Measurements from ENCODE around the gene GHRH.
A peak's percentile ranks its signal among the peaks of the same experiment; 100 is the strongest.

GHRH gene

GRCh38 chr20:37290158-37290810 lies 28.7 kb upstream of the GHRH start:
- DNase-seq = no peak

GRCh38 chr20:37288091-37288490 lies 26.5 kb upstream of the GHRH start:
- DNase-seq = no peak

- DNase-seq = no peak
These were observed 24.2 kb upstream of the GHRH start for GRCh38 chr20:37285664-37286374.

GRCh38 chr20:37284691-37285161 lies 23.1 kb upstream of the GHRH start:
- DNase-seq = no peak

- no peak for DNase-seq
These were observed 22.0 kb upstream of the GHRH start for GRCh38 chr20:37283530-37284195.

- no peak for DNase-seq
These were observed 20.9 kb upstream of the GHRH start for GRCh38 chr20:37282556-37282955.

GRCh38 chr20:37280403-37280802 lies 18.8 kb upstream of the GHRH start:
- DNase-seq = no peak

- no peak for DNase-seq
These were observed 18.2 kb upstream of the GHRH start for GRCh38 chr20:37279820-37280219.

- no peak for DNase-seq
These were observed 17.5 kb upstream of the GHRH start for GRCh38 chr20:37278966-37279590.

GRCh38 chr20:37277253-37277593 lies 15.6 kb upstream of the GHRH start:
- DNase-seq = no peak

GRCh38 chr20:37276494-37277252 lies 15.1 kb upstream of the GHRH start:
- peak in 1 of 2 donors; percentile 41 for DNase-seq

GRCh38 chr20:37274851-37275524 lies 13.4 kb upstream of the GHRH start:
- no peak for DNase-seq

- no peak for DNase-seq
These were observed 12.4 kb upstream of the GHRH start for GRCh38 chr20:37273988-37274387.

- no peak for DNase-seq
These were observed 9.8 kb upstream of the GHRH start for GRCh38 chr20:37271421-37271768.

GRCh38 chr20:37270576-37271420 lies 9.2 kb upstream of the GHRH start:
- DNase-seq = peak; percentile 29 to 74

- DNase-seq = no peak
These were observed 6.2 kb upstream of the GHRH start for GRCh38 chr20:37267667-37268313.

GRCh38 chr20:37266940-37267666 lies 5.5 kb upstream of the GHRH start:
- DNase-seq = no peak

GRCh38 chr20:37265152-37265551 lies 3.5 kb upstream of the GHRH start:
- peak in 1 of 2 donors; percentile 46 for DNase-seq

GRCh38 chr20:37263686-37264085 lies 2.1 kb upstream of the GHRH start:
- DNase-seq = no peak

GRCh38 chr20:37262505-37262904 lies 891 bp upstream of the GHRH start:
- DNase-seq = no peak
